AG04450 (cell line): ENCODE results near the gene IL36RN. TPM values are rescaled to one million over a fixed set of nuclear protein-coding genes. Genes with fewer than 3 reads are reported as not detected.

Source experiments
- CTCF ChIA-PET: fragments of 300-600, 350-600 bp; formaldehyde crosslinking; extraction: SDS; loops from one replicate; lab custom pipeline; 2022; ENCODE audit warnings: antibody characterized with exemption, inconsistent platforms; lab: Charles Lee
- POLR2A ChIA-PET: fragments of 350-600 bp; formaldehyde crosslinking; extraction: SDS; loops from one replicate; lab custom pipeline; 2021; ENCODE audit warnings: antibody characterized with exemption, inconsistent platforms; lab: Yijun Ruan, JAX
- DNase-seq: peaks from one replicate; pipeline ENCODE4 v3.0.0-alpha.2; 2011; ENCODE audit warnings: low read depth, low spot score
- H3K27ac ChIP-seq: one replicate; pipeline ENCODE4 v1.5.1; 2012; ENCODE audit warnings: low read depth, low read length, control low read depth
- H3K27me3 ChIP-seq: one replicate; pipeline ENCODE4 v1.6.0; 2012; ENCODE audit warnings: low read length; ENCODE audit not compliant: control insufficient read depth, insufficient read depth
- H3K4me3 ChIP-seq: 2 replicates; pipeline ENCODE4 v1.5.1; 2011; ENCODE audit warnings: mild to moderate bottlenecking, low read depth, low read length, control low read depth
- H3K9me3 ChIP-seq: 2 replicates; pipeline ENCODE4 v1.5.1; 2012; ENCODE audit warnings: low read length; ENCODE audit not compliant: control insufficient read depth, insufficient read depth
- CTCF ChIP-seq: IDR thresholded peaks from 2 replicates; pipeline ENCODE4 v1.5.1; 2011; ENCODE audit warnings: low read depth, low read length, control low read depth, inconsistent platforms
- polyA plus RNA-seq: library from polyadenylated mRNA; depleted of rRNA; stranded (reverse); fragments of >200 nt; gene quantifications from 2 replicates; pipeline ENCODE4 v1.2.3, GENCODE V29; 2011

The IL36RN gene
- polyA plus RNA-seq, 1 experiment, result not detected

- ChIA-PET CTCF (interaction anchor here (1.2 kb wide), 1 partner anchor 10 kb away, joined by 4 read pairs; no protein-coding TSS in a partner anchor), POLR2A (no interaction called here)
- Histone ChIP-seq H3K27ac (no peak overlapping the region), H3K27me3 (peaks cover 15% of the 10 kb centered on the region), H3K4me3 (no peak overlapping the region), H3K9me3 (no peaks in the 10 kb centered on the region)
- TF ChIP-seq CTCF, result no peak
- DNase-seq, result no peak
These were observed 10.9 kb downstream of the IL36RN start for GRCh38 chr2:113069676-113070605.

- CTCF ChIA-PET, result no interaction called here
These were observed 11.6 kb downstream of the IL36RN start for GRCh38 chr2:113070606-113070975.

GRCh38 chr2:113072584-113072983 lies 13.6 kb downstream of the IL36RN start:
- peaks cover 12% of the 10 kb centered on the region for H3K27me3 ChIP-seq
- no peak for DNase-seq
- H3K27ac ChIP-seq, result no peak overlapping the region
- H3K9me3 ChIP-seq, result no peaks in the 10 kb centered on the region
- no peak overlapping the region for H3K4me3 ChIP-seq
- ChIA-PET CTCF (interaction anchor here (0.9 kb wide), 1 partner anchor 131 kb away, joined by 10 read pairs; no protein-coding TSS in a partner anchor), POLR2A (no interaction called here)
- no peak for TF ChIP-seq CTCF

More at GRCh38 chr2:113070606-113070975, 11.6 kb downstream of the IL36RN start:
- Histone ChIP-seq H3K9me3 (no peaks in the 10 kb centered on the region), H3K27me3 (peaks cover 15% of the 10 kb centered on the region), H3K4me3 (no peak overlapping the region), H3K27ac (no peak overlapping the region)
- DNase-seq, result no peak
- POLR2A ChIA-PET, result no interaction called here
- TF ChIP-seq CTCF, result no peak

- Histone ChIP-seq H3K4me3 (no peak overlapping the region), H3K27ac (no peak overlapping the region), H3K27me3 (peaks cover 12% of the 10 kb centered on the region), H3K9me3 (no peaks in the 10 kb centered on the region)
- POLR2A ChIA-PET, result no interaction called here
- CTCF ChIA-PET, result interaction anchor here (0.9 kb wide), 1 partner anchor 132 kb away, joined by 10 read pairs; no protein-coding TSS in a partner anchor
- no peak for TF ChIP-seq CTCF
- no peak for DNase-seq
These were observed 14.4 kb downstream of the IL36RN start for GRCh38 chr2:113073325-113073834.

GRCh38 chr2:113075030-113075429 lies 16.0 kb downstream of the IL36RN start:
- ChIA-PET CTCF (no interaction called here), POLR2A (no interaction called here)
- no peak for DNase-seq
- Histone ChIP-seq H3K4me3 (no peak overlapping the region), H3K27me3 (peaks cover 9% of the 10 kb centered on the region), H3K27ac (no peak overlapping the region), H3K9me3 (no peaks in the 10 kb centered on the region)
- TF ChIP-seq CTCF, result no peak
